A549 (cell line): ENCODE results near the gene LRRN4CL. TPM values are rescaled to one million over a fixed set of nuclear protein-coding genes. Genes with fewer than 3 reads are reported as not detected.

Experiments
- ATAC-seq, 2 experiments: fragments of 200-7000 bp in 1 of 2; fragments of >200 bp in 1 of 2; cut with Nextera tagmentation in 1 of 2; cut with Tn5 transposase in 1 of 2; 3 replicates each; pipeline versions ENCODE4 v1.8.0 to v1.9.1; 2018 to 2020; ENCODE audit warnings: mild to moderate bottlenecking in 1 of 2, moderate library complexity in 1 of 2
- CTCF ChIA-PET: fragments of 300-600 bp; sonication (Branson Sonifier 250); formaldehyde crosslinking; extraction: SDS; loops from one replicate; lab custom pipeline; 2021; ENCODE audit warnings: antibody characterized with exemption, inconsistent platforms; lab: Yijun Ruan, JAX
- POLR2A ChIA-PET: fragments of 350-600 bp; formaldehyde crosslinking; extraction: SDS; loops from one replicate; lab custom pipeline; 2021; ENCODE audit warnings: antibody characterized with exemption, inconsistent platforms; lab: Yijun Ruan, JAX
- DNase-seq, 2 experiments: peaks; one replicate each; pipeline versions ENCODE4 v3.0.0 to v3.0.0-alpha.2; 2011 to 2016; ENCODE audit warnings: low read depth in 1 of 2, low spot score in 1 of 2
- FAIRE-seq: peaks from 2 replicates; lab custom pipeline; 2011; peaks lifted over from hg19 to GRCh38; lab: Jason Lieb, UNC
- H3K27ac ChIP-seq, 2 experiments: fragments of >200 bp; sonication (Bioruptor Twin); formaldehyde crosslinking; 3 replicates each; pipeline ENCODE4 v1.5.1; 2016 to 2017
- H3K4me1 ChIP-seq: fragments of >200 bp; sonication (Bioruptor Twin); formaldehyde crosslinking; 3 replicates; pipeline ENCODE4 v1.6.1; 2016
- H3K4me2 ChIP-seq: fragments of >200 bp; sonication (Bioruptor Twin); formaldehyde crosslinking; 3 replicates; pipeline ENCODE4 v1.6.1; 2016
- H3K4me3 ChIP-seq: fragments of >200 bp; sonication (Bioruptor Twin); formaldehyde crosslinking; 3 replicates; pipeline ENCODE4 v1.5.1; 2016
- H3K9me3 ChIP-seq: fragments of >200 bp; sonication (Bioruptor Twin); formaldehyde crosslinking; 3 replicates; pipeline ENCODE4 v1.6.1; 2016
- ATOH8 ChIP-seq: fragments of 250-450 bp; sonication (Bioruptor Pico); IDR thresholded peaks from 2 replicates; pipeline ENCODE4 v1.5.0; 2020; ENCODE audit warnings: low read depth, mild to moderate bottlenecking, moderate library complexity
- BCL3 ChIP-seq: fragments of >200 bp; sonication (Bioruptor Twin); formaldehyde crosslinking; IDR thresholded peaks from 3 replicates; pipeline ENCODE4 v1.6.1; 2016
- CBX2 ChIP-seq: fragments of 200-600 bp; sonication (generic); IDR thresholded peaks from 2 replicates; pipeline ENCODE4 v1.6.1; 2016; ENCODE audit warnings: low read depth, mild to moderate bottlenecking, borderline replicate concordance
- CEBPB ChIP-seq, 2 experiments: fragments of >200 bp in 1 of 2; sonication (Bioruptor Twin) in 1 of 2; formaldehyde crosslinking in 1 of 2; IDR thresholded peaks; 2 replicates each; pipeline ENCODE4 v1.6.1; 2012 to 2016
- CHD2 ChIP-seq: fragments of 150-350 bp; IDR thresholded peaks from 2 replicates; pipeline ENCODE4 v1.6.1; 2014; ENCODE audit warnings: low read length; ENCODE audit not compliant: partially characterized antibody
- FOSL2 ChIP-seq, 2 experiments: fragments of 450-650 bp in 1 of 2; fragments of >200 bp in 1 of 2; sonication (Bioruptor Twin) in 1 of 2; formaldehyde crosslinking; IDR thresholded peaks; 2 replicates each; pipeline versions ENCODE4 v1.5.0 to v1.6.1; 2016 to 2020; ENCODE audit warnings: mild to moderate bottlenecking in 1 of 2, moderate library complexity in 1 of 2
- GATA3 ChIP-seq: IDR thresholded peaks from 2 replicates; pipeline ENCODE4 v1.6.1; 2012; ENCODE audit warnings: borderline replicate concordance
- HDAC2 ChIP-seq: fragments of 200-600 bp; sonication (generic); IDR thresholded peaks from 2 replicates; pipeline ENCODE4 v1.6.1; 2016
- HOXB13 ChIP-seq: fragments of 250-450 bp; sonication (Bioruptor Pico); IDR thresholded peaks from 2 replicates; pipeline ENCODE4 v1.5.0; 2020; ENCODE audit warnings: low read depth, mild to moderate bottlenecking, moderate library complexity
- KDM1A ChIP-seq: fragments of 200-600 bp; sonication (generic); IDR thresholded peaks from 2 replicates; pipeline ENCODE4 v1.6.1; 2016; ENCODE audit warnings: low read depth, mild to moderate bottlenecking
- NR3C1 ChIP-seq: fragments of >200 bp; sonication (Bioruptor Twin); formaldehyde crosslinking; IDR thresholded peaks from 3 replicates; pipeline ENCODE4 v1.6.1; 2017
- RARB ChIP-seq: fragments of 250-450 bp; sonication (Bioruptor Pico); IDR thresholded peaks from 2 replicates; pipeline ENCODE4 v1.8.0; 2021; ENCODE audit warnings: mild to moderate bottlenecking, moderate library complexity
- RFX5 ChIP-seq: fragments of 450-650 bp; IDR thresholded peaks from 2 replicates; pipeline ENCODE4 v1.7.1; 2014; ENCODE audit warnings: antibody characterized with exemption, mild to moderate bottlenecking, moderate library complexity
- RNF2 ChIP-seq: fragments of 200-600 bp; sonication (generic); IDR thresholded peaks from 2 replicates; pipeline ENCODE4 v1.6.1; 2016; ENCODE audit warnings: low read depth, mild to moderate bottlenecking, antibody characterized with exemption, moderate library complexity, borderline replicate concordance
- TFCP2L1 ChIP-seq: fragments of 250-450 bp; sonication (Bioruptor Pico); IDR thresholded peaks from 2 replicates; pipeline ENCODE4 v1.5.0; 2021; ENCODE audit warnings: mild to moderate bottlenecking
- TP53 ChIP-seq: fragments of 250-450 bp; sonication (Bioruptor Pico); IDR thresholded peaks from 2 replicates; pipeline ENCODE4 v1.5.0; 2021; ENCODE audit warnings: mild to moderate bottlenecking, moderate library complexity
- USF2 ChIP-seq: fragments of 450-650 bp; IDR thresholded peaks from 2 replicates; pipeline ENCODE4 v1.6.1; 2014; ENCODE audit warnings: antibody characterized with exemption
- ZC3H11A ChIP-seq: fragments of 450-650 bp; IDR thresholded peaks from 2 replicates; pipeline ENCODE4 v1.6.1; 2014; ENCODE audit warnings: antibody characterized with exemption, mild to moderate bottlenecking
- WGBS: methylation state at CpG from one replicate; pipeline ENCODE4 v1.1.6; 2017; ENCODE audit errors: missing lambda C conversion rate; 5-methylcytosine and 5-hydroxymethylcytosine counted together
- polyA plus RNA-seq, 4 experiments: library from polyadenylated mRNA; depleted of rRNA in 3 of 4; stranded (reverse); fragments of >200 nt; fragmentation: RNase III in 1 of 4; extraction: RNeasy Plus Mini Kit Qiagen cat#74134 plus additional on column Dnase treatment in 1 of 4; gene quantifications; 2 replicates in 3 of 4; 3 replicates in 1 of 4; pipeline ENCODE4 v1.2.3, GENCODE V29; 2011 to 2017
- TF ChIP-seq, protein P1 (sequence below): fragments of >200 bp; sonication (Bioruptor Twin); formaldehyde crosslinking; IDR thresholded peaks from 2 replicates; pipeline ENCODE4 v1.6.1; 2016
- TF ChIP-seq, protein P2 (sequence below): IDR thresholded peaks from 2 replicates; pipeline ENCODE4 v1.6.1; 2012

Gene LRRN4CL
- polyA plus RNA-seq, 2 of the 4 experiments (the other 2 are of a cell fraction), result 0.03 to 0.04 TPM

GRCh38 chr11:62719302-62719978 lies 30.1 kb upstream of the LRRN4CL start:
- DNase-seq (no peak), ATAC-seq (no peak)
- TF ChIP-seq NR3C1 (no peak), FOSL2 (IDR thresholded peaks at IDR 0.05) (no peak), FOSL2 (CRISPR knock-in tag; IDR thresholded peaks at IDR 0.05) (no peak), KDM1A (no peak), CBX2 (no peak), HDAC2 (no peak), HOXB13 (CRISPR knock-in tag) (no peak), BCL3 (no peak), RFX5 (no peak), RNF2 (no peak), TFCP2L1 (no peak), CHD2 (no peak), ATOH8 (CRISPR knock-in tag) (no peak), USF2 (no peak), TP53 (CRISPR knock-in tag) (no peak)
- TF ChIP-seq, protein P1, sequence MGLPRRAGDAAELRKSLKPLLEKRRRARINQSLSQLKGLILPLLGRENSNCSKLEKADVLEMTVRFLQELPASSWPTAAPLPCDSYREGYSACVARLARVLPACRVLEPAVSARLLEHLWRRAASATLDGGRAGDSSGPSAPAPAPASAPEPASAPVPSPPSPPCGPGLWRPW, result no peak
- TF ChIP-seq, protein P2, sequence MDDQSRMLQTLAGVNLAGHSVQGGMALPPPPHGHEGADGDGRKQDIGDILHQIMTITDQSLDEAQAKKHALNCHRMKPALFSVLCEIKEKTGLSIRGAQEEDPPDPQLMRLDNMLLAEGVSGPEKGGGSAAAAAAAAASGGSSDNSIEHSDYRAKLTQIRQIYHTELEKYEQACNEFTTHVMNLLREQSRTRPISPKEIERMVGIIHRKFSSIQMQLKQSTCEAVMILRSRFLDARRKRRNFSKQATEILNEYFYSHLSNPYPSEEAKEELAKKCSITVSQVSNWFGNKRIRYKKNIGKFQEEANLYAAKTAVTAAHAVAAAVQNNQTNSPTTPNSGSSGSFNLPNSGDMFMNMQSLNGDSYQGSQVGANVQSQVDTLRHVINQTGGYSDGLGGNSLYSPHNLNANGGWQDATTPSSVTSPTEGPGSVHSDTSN, result no peak
- TF ChIP-seq, all 56 proteins: peak for 0
- peaks cover 15% of the 10 kb centered on the region for H3K4me1 ChIP-seq
- no peak overlapping the region for H3K4me2 ChIP-seq
- CTCF ChIA-PET, result interaction anchor here (0.6 kb wide), 1 partner anchor 40 kb away, joined by 3 read pairs; no protein-coding TSS in a partner anchor
- no peak overlapping the region for H3K27ac ChIP-seq
- no peak for FAIRE-seq
- H3K4me3 ChIP-seq, result no peak overlapping the region
- H3K9me3 ChIP-seq, result no peaks in the 10 kb centered on the region
- WGBS, result 87% methylated on average over 2 of the region's 2 CpGs
- POLR2A ChIA-PET, result interaction anchor here (1.9 kb wide), 1 partner anchor 8 kb away, joined by 9 read pairs; the partner anchor contains the start of genes HNRNPUL2 and TTC9C

DNA sequence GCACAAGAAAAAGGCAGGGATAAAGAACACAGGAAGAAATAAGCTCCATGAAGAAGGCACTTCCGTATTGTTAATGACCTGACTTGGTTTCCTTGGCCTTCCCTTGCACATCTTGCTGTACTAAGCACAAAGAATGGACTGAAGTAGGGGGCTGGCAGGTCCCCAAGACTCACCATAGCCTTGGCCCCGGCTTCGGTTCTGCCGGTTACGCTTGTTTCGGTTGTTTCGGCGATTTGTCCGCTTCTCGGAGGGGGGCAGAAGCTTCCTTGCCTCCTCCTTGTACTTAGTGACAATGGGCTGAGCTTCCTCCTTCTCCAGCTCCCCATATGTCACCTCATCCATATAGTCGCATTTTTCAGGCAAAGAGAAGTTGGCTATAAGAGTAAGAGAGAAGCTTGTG lies 27.5 kb upstream of the LRRN4CL start:
- H3K27ac ChIP-seq, result no peak overlapping the region
- ChIA-PET CTCF (interaction anchor here (1.2 to 1.5 kb wide), 2 partner anchors 8 to 9 kb away, joined by 4 to 6 read pairs; partner anchors contain the start of genes BSCL2 and GNG3), POLR2A (interaction anchor here (2.0 kb wide), 1 partner anchor 11 kb away, joined by 14 read pairs; the partner anchor contains the start of genes HNRNPUL2 and TTC9C)
- H3K9me3 ChIP-seq, result no peaks in the 10 kb centered on the region
- FAIRE-seq, result no peak
- peaks cover 35% of the 10 kb centered on the region for H3K4me1 ChIP-seq
- no peak overlapping the region for H3K4me3 ChIP-seq
- H3K4me2 ChIP-seq, result no peak overlapping the region
- WGBS, result 97% methylated on average over 11 of the region's 11 CpGs
- DNase-seq, result no peak
- TF ChIP-seq GATA3 (no peak), RARB (CRISPR knock-in tag) (no peak), CEBPB (IDR thresholded peaks at IDR 0.05) (no peak), ZC3H11A (no peak)
- no peak for ATAC-seq
